ENCODE results near the gene WARS2. TPM values are rescaled to one million over a fixed set of nuclear protein-coding genes. Genes with fewer than 3 reads are reported as not detected.
"Not testable (repeated sequence)": the region's sequence is repeated elsewhere in the genome, so short reads cannot be mapped to it uniquely, and the experiment has no call there.

The WARS2 gene
- total RNA-seq, 2 donors from 2014 or later, result 30.3 to 31.1 TPM

GRCh38 chr1:119125874-119126273 lies 14.6 kb downstream of the WARS2 start:
- Mint-ChIP-seq H3K27ac (no peak overlapping the region), H3K4me3 (no peak overlapping the region), H3K36me3 (ENCODE audit: low read depth) (peaks cover 9% of the 10 kb centered on the region), H3K27me3 (no peaks in the 10 kb centered on the region), H3K4me1 (no peaks in the 10 kb centered on the region)
- ATAC-seq (no peak), DNase-seq (no peak)
- H3K9me3 ChIP-seq (ENCODE audit: control insufficient read depth, low read length, poor library complexity, severe bottlenecking), result no peaks in the 10 kb centered on the region

GRCh38 chr1:119124764-119125163 lies 15.7 kb downstream of the WARS2 start:
- Mint-ChIP-seq H3K36me3 (ENCODE audit: low read depth) (peaks cover 9% of the 10 kb centered on the region), H3K27me3 (no peaks in the 10 kb centered on the region), H3K4me1 (no peaks in the 10 kb centered on the region), H3K4me3 (no peak overlapping the region), H3K27ac (no peak overlapping the region)
- H3K9me3 ChIP-seq (ENCODE audit: control insufficient read depth, low read length, poor library complexity, severe bottlenecking), result no peaks in the 10 kb centered on the region
- DNase-seq (no peak), ATAC-seq (no peak)

- H3K27ac Mint-ChIP-seq; H3K9me3 ChIP-seq (ENCODE audit: control insufficient read depth, low read length, poor library complexity, severe bottlenecking); H3K4me1 Mint-ChIP-seq; H3K27me3 Mint-ChIP-seq; ATAC-seq; DNase-seq; H3K4me3 Mint-ChIP-seq; H3K36me3 Mint-ChIP-seq (ENCODE audit: low read depth): not testable (repeated sequence)
Observed at GRCh38 chr1:119121872-119122271, 18.6 kb downstream of the WARS2 start.

- H3K36me3 Mint-ChIP-seq (ENCODE audit: low read depth), result no peaks in the 10 kb centered on the region
- peaks cover 2% of the 10 kb centered on the region for H3K4me1 Mint-ChIP-seq
- ATAC-seq (no peak), DNase-seq (no peak)
- H3K27ac Mint-ChIP-seq, result no peak overlapping the region
- H3K27me3 Mint-ChIP-seq, result no peaks in the 10 kb centered on the region
- no peak overlapping the region for H3K4me3 Mint-ChIP-seq
- no peaks in the 10 kb centered on the region for H3K9me3 ChIP-seq (ENCODE audit: control insufficient read depth, low read length, poor library complexity, severe bottlenecking)
Observed at GRCh38 chr1:119116725-119117124, 23.7 kb downstream of the WARS2 start.

GRCh38 chr1:119115736-119116135 lies 24.7 kb downstream of the WARS2 start:
- H3K9me3 ChIP-seq (ENCODE audit: control insufficient read depth, low read length, poor library complexity, severe bottlenecking), result no peaks in the 10 kb centered on the region
- no peak overlapping the region for H3K4me3 Mint-ChIP-seq
- no peaks in the 10 kb centered on the region for H3K36me3 Mint-ChIP-seq (ENCODE audit: low read depth)
- no peak for DNase-seq
- no peak overlapping the region for H3K27ac Mint-ChIP-seq
- H3K27me3 Mint-ChIP-seq, result no peaks in the 10 kb centered on the region
- H3K4me1 Mint-ChIP-seq, result peaks cover 2% of the 10 kb centered on the region
- no peak for ATAC-seq

- ATAC-seq (no peak), DNase-seq (no peak)
- Mint-ChIP-seq H3K4me1 (peaks cover 2% of the 10 kb centered on the region), H3K4me3 (no peak overlapping the region), H3K27me3 (no peaks in the 10 kb centered on the region), H3K36me3 (ENCODE audit: low read depth) (no peaks in the 10 kb centered on the region), H3K27ac (no peak overlapping the region)
- H3K9me3 ChIP-seq (ENCODE audit: control insufficient read depth, low read length, poor library complexity, severe bottlenecking), result no peaks in the 10 kb centered on the region
Observed at GRCh38 chr1:119115311-119115710, 25.1 kb downstream of the WARS2 start.

- ATAC-seq, result no peak
- H3K36me3 Mint-ChIP-seq (ENCODE audit: low read depth), result no peaks in the 10 kb centered on the region
- no peak overlapping the region for H3K4me3 Mint-ChIP-seq
Observed at GRCh38 chr1:119114786-119115185, 25.7 kb downstream of the WARS2 start.

GRCh38 chr1:119112791-119113190 lies 27.7 kb downstream of the WARS2 start:
- H3K27me3 Mint-ChIP-seq, result no peaks in the 10 kb centered on the region
- no peaks in the 10 kb centered on the region for H3K9me3 ChIP-seq (ENCODE audit: control insufficient read depth, low read length, poor library complexity, severe bottlenecking)
- DNase-seq (no peak), ATAC-seq (no peak)
- peaks cover 2% of the 10 kb centered on the region for H3K4me1 Mint-ChIP-seq
- no peaks in the 10 kb centered on the region for H3K36me3 Mint-ChIP-seq (ENCODE audit: low read depth)
- H3K4me3 Mint-ChIP-seq, result no peak overlapping the region
- H3K27ac Mint-ChIP-seq, result no peak overlapping the region

More at GRCh38 chr1:119114786-119115185, 25.7 kb downstream of the WARS2 start:
- DNase-seq, result no peak
- no peaks in the 10 kb centered on the region for H3K27me3 Mint-ChIP-seq
- H3K9me3 ChIP-seq (ENCODE audit: control insufficient read depth, low read length, poor library complexity, severe bottlenecking), result no peaks in the 10 kb centered on the region
- H3K4me1 Mint-ChIP-seq, result peaks cover 2% of the 10 kb centered on the region
- no peak overlapping the region for H3K27ac Mint-ChIP-seq

- DNase-seq (no peak), ATAC-seq (no peak)
- Mint-ChIP-seq H3K27ac (no peak overlapping the region), H3K4me3 (no peak overlapping the region), H3K36me3 (ENCODE audit: low read depth) (no peaks in the 10 kb centered on the region), H3K4me1 (peaks cover 2% of the 10 kb centered on the region), H3K27me3 (no peaks in the 10 kb centered on the region)
- no peaks in the 10 kb centered on the region for H3K9me3 ChIP-seq (ENCODE audit: control insufficient read depth, low read length, poor library complexity, severe bottlenecking)
Observed at GRCh38 chr1:119112244-119112643, 28.2 kb downstream of the WARS2 start.

- Mint-ChIP-seq H3K36me3 (ENCODE audit: low read depth) (no peaks in the 10 kb centered on the region), H3K4me1 (no peaks in the 10 kb centered on the region), H3K27ac (no peak overlapping the region), H3K4me3 (no peak overlapping the region), H3K27me3 (no peaks in the 10 kb centered on the region)
- ATAC-seq (no peak), DNase-seq (no peak)
- no peaks in the 10 kb centered on the region for H3K9me3 ChIP-seq (ENCODE audit: control insufficient read depth, low read length, poor library complexity, severe bottlenecking)
Observed at GRCh38 chr1:119108988-119109387, 31.5 kb downstream of the WARS2 start.

GRCh38 chr1:119103764-119104163 lies 36.7 kb downstream of the WARS2 start:
- no peaks in the 10 kb centered on the region for H3K9me3 ChIP-seq (ENCODE audit: control insufficient read depth, low read length, poor library complexity, severe bottlenecking)
- H3K27me3 Mint-ChIP-seq, result no peaks in the 10 kb centered on the region
- H3K4me1 Mint-ChIP-seq, result peaks cover 3% of the 10 kb centered on the region
- no peak overlapping the region for H3K4me3 Mint-ChIP-seq
- no peak for ATAC-seq
- H3K27ac Mint-ChIP-seq, result no peak overlapping the region
- DNase-seq, result no peak
- H3K36me3 Mint-ChIP-seq (ENCODE audit: low read depth), result peaks cover 2% of the 10 kb centered on the region

GRCh38 chr1:119102051-119102450 lies 38.4 kb downstream of the WARS2 start:
- Mint-ChIP-seq H3K4me1 (peaks cover 3% of the 10 kb centered on the region), H3K27ac (no peak overlapping the region), H3K27me3 (no peaks in the 10 kb centered on the region), H3K36me3 (ENCODE audit: low read depth) (peaks cover 2% of the 10 kb centered on the region), H3K4me3 (no peak overlapping the region)
- DNase-seq (no peak), ATAC-seq (no peak)
- no peaks in the 10 kb centered on the region for H3K9me3 ChIP-seq (ENCODE audit: control insufficient read depth, low read length, poor library complexity, severe bottlenecking)

GRCh38 chr1:119101563-119101962 lies 38.9 kb downstream of the WARS2 start:
- Mint-ChIP-seq H3K27me3 (no peaks in the 10 kb centered on the region), H3K4me1 (peaks cover 3% of the 10 kb centered on the region), H3K4me3 (no peak overlapping the region), H3K27ac (no peak overlapping the region), H3K36me3 (ENCODE audit: low read depth) (peaks cover 2% of the 10 kb centered on the region)
- H3K9me3 ChIP-seq (ENCODE audit: control insufficient read depth, low read length, poor library complexity, severe bottlenecking), result no peaks in the 10 kb centered on the region
- ATAC-seq (no peak), DNase-seq (no peak)

- DNase-seq, result no peak
- Mint-ChIP-seq H3K27ac (no peak overlapping the region), H3K4me3 (no peak overlapping the region), H3K27me3 (no peaks in the 10 kb centered on the region), H3K4me1 (peaks cover 3% of the 10 kb centered on the region), H3K36me3 (ENCODE audit: low read depth) (peaks cover 2% of the 10 kb centered on the region)
- H3K9me3 ChIP-seq (ENCODE audit: control insufficient read depth, low read length, poor library complexity, severe bottlenecking), result no peaks in the 10 kb centered on the region
- ATAC-seq, result no peak
Observed at GRCh38 chr1:119099775-119100174, 40.7 kb downstream of the WARS2 start.
